Astrocyte (in vitro differentiated cells and primary cell): Measurements from ENCODE around the gene AKAP13. TPM values are rescaled to one million over a fixed set of nuclear protein-coding genes. Genes with fewer than 3 reads are reported as not detected.

Experiments used
- DNase-seq: peaks from one replicate; pipeline ENCODE4 v3.0.0-alpha.2; 2010; ENCODE audit warnings: low read depth
- FAIRE-seq: peaks from 2 replicates; lab custom pipeline; 2011; peaks lifted over from hg19 to GRCh38; lab: Jason Lieb, UNC
- H2AFZ ChIP-seq: 2 replicates; pipeline ENCODE4 v1.6.0; 2012; ENCODE audit warnings: low read depth, low read length, inconsistent platforms
- H3K27ac ChIP-seq: 2 replicates; pipeline ENCODE4 v1.5.1; 2011; ENCODE audit warnings: low read depth, low read length, inconsistent platforms
- H3K27me3 ChIP-seq: 2 replicates; pipeline ENCODE4 v1.6.0; 2011; ENCODE audit warnings: low read length, inconsistent platforms; ENCODE audit not compliant: insufficient read depth
- H3K36me3 ChIP-seq: 2 replicates; pipeline ENCODE4 v1.5.1; 2011; ENCODE audit warnings: low read length, inconsistent platforms; ENCODE audit not compliant: insufficient read depth
- H3K4me1 ChIP-seq: 2 replicates; pipeline ENCODE4 v1.5.1; 2011; ENCODE audit warnings: low read length, inconsistent platforms; ENCODE audit not compliant: insufficient read depth
- H3K4me2 ChIP-seq: 2 replicates; pipeline ENCODE4 v1.6.0; 2012; ENCODE audit warnings: low read length, inconsistent platforms
- H3K4me3 ChIP-seq: 2 replicates; pipeline ENCODE4 v1.5.1; 2011; ENCODE audit warnings: low read depth, mild to moderate bottlenecking, low read length, inconsistent platforms; ENCODE audit not compliant: insufficient read depth
- H3K79me2 ChIP-seq: 2 replicates; pipeline ENCODE4 v1.6.0; 2012; ENCODE audit warnings: mild to moderate bottlenecking, low read length, inconsistent platforms; ENCODE audit not compliant: insufficient read depth
- H3K9ac ChIP-seq: 2 replicates; pipeline ENCODE4 v1.6.0; 2012; ENCODE audit warnings: mild to moderate bottlenecking, low read length, inconsistent platforms
- H3K9me3 ChIP-seq: 2 replicates; pipeline ENCODE4 v1.5.1; 2012; ENCODE audit warnings: low read depth, mild to moderate bottlenecking, low read length, inconsistent platforms; ENCODE audit not compliant: insufficient read depth
- H4K20me1 ChIP-seq: 2 replicates; pipeline ENCODE4 v1.6.0; 2012; ENCODE audit warnings: low read length, inconsistent platforms; ENCODE audit not compliant: insufficient read depth
- H3K27ac Mint-ChIP-seq: one replicate; pipeline ENCODE4 v1.8.0; 2021; ENCODE audit warnings: mild to moderate bottlenecking, mixed read lengths; ENCODE audit not compliant: unreplicated experiment
- H3K27me3 Mint-ChIP-seq: one replicate; pipeline ENCODE4 v1.8.0; 2021; ENCODE audit warnings: low read depth, mixed read lengths; ENCODE audit not compliant: unreplicated experiment
- H3K36me3 Mint-ChIP-seq: one replicate; pipeline ENCODE4 v1.8.0; 2021; ENCODE audit warnings: low read depth, mixed read lengths; ENCODE audit not compliant: unreplicated experiment
- H3K4me1 Mint-ChIP-seq: one replicate; pipeline ENCODE4 v1.8.0; 2021; ENCODE audit warnings: low read depth, mixed read lengths; ENCODE audit not compliant: unreplicated experiment
- H3K4me3 Mint-ChIP-seq: one replicate; pipeline ENCODE4 v1.8.0; 2021; ENCODE audit warnings: mild to moderate bottlenecking, moderate library complexity, mixed read lengths; ENCODE audit not compliant: unreplicated experiment
- H3K9me3 Mint-ChIP-seq: one replicate; pipeline ENCODE4 v1.8.0; 2021; ENCODE audit warnings: mild to moderate bottlenecking, mixed read lengths; ENCODE audit not compliant: unreplicated experiment
- CTCF ChIP-seq: IDR thresholded peaks from 2 replicates; pipeline ENCODE4 v1.5.1; 2011; ENCODE audit warnings: low read depth, mild to moderate bottlenecking, inconsistent platforms, low read length, moderate library complexity; ENCODE audit not compliant: insufficient read depth
- EZH2 ChIP-seq: IDR thresholded peaks from 2 replicates; pipeline ENCODE4 v1.6.1; 2012; ENCODE audit warnings: mild to moderate bottlenecking, low read length, inconsistent platforms; ENCODE audit not compliant: insufficient read depth
- total RNA-seq: library from RNA; stranded (reverse); gene quantifications from 2 replicates; pipeline ENCODE4 v1.2.1, GENCODE V29; 2021

The AKAP13 gene
- total RNA-seq, 1 donor from 2014 or later, result 98.2 TPM

GRCh38 chr15:85451099-85451700 lies 70.8 kb downstream of the AKAP13 start:
- H3K36me3 Mint-ChIP-seq, result peaks cover 22% of the 10 kb centered on the region
- Histone ChIP-seq H3K9ac (no peak overlapping the region), H3K79me2 (peaks cover 98% of the 10 kb centered on the region), H3K27me3 (no peaks in the 10 kb centered on the region), H3K4me1 (no peaks in the 10 kb centered on the region), H3K36me3 (no peaks in the 10 kb centered on the region), H4K20me1 (peaks cover 81% of the 10 kb centered on the region), H3K4me3 (no peak overlapping the region), H3K27ac (no peak overlapping the region), H3K4me2 (no peak overlapping the region), H2AFZ (no peak overlapping the region), H3K9me3 (no peaks in the 10 kb centered on the region)
- peaks cover 17% of the 10 kb centered on the region for H3K9me3 Mint-ChIP-seq
- TF ChIP-seq EZH2 (no peak), CTCF (no peak)
- H3K4me3 Mint-ChIP-seq, result no peak overlapping the region
- no peak for DNase-seq
- FAIRE-seq, result no peak
- no peak overlapping the region for H3K27ac Mint-ChIP-seq
- no peaks in the 10 kb centered on the region for H3K27me3 Mint-ChIP-seq
- peaks cover 19% of the 10 kb centered on the region for H3K4me1 Mint-ChIP-seq

GRCh38 chr15:85452436-85452835 lies 72.0 kb downstream of the AKAP13 start:
- H3K27me3 ChIP-seq, result no peaks in the 10 kb centered on the region
- H3K4me1 Mint-ChIP-seq, result peaks cover 21% of the 10 kb centered on the region
- H3K36me3 Mint-ChIP-seq, result peaks cover 24% of the 10 kb centered on the region
- no peaks in the 10 kb centered on the region for H3K27me3 Mint-ChIP-seq
- no peak overlapping the region for H3K27ac Mint-ChIP-seq
- TF ChIP-seq CTCF (no peak), EZH2 (no peak)
- no peaks in the 10 kb centered on the region for H3K9me3 ChIP-seq
- H3K9ac ChIP-seq, result no peak overlapping the region
- no peak for FAIRE-seq
- H3K27ac ChIP-seq, result no peak overlapping the region
- no peak overlapping the region for H3K4me3 Mint-ChIP-seq
- no peak overlapping the region for H2AFZ ChIP-seq
- no peak for DNase-seq
- no peaks in the 10 kb centered on the region for H3K36me3 ChIP-seq
- no peak overlapping the region for H3K4me2 ChIP-seq
- H3K4me1 ChIP-seq, result no peaks in the 10 kb centered on the region
- H3K4me3 ChIP-seq, result no peak overlapping the region
- H4K20me1 ChIP-seq, result peaks cover 79% of the 10 kb centered on the region
- H3K9me3 Mint-ChIP-seq, result peaks cover 16% of the 10 kb centered on the region
- H3K79me2 ChIP-seq, result peaks cover 96% of the 10 kb centered on the region

- peak overlapping the region; percentile 48 for H3K27ac Mint-ChIP-seq
- no peak overlapping the region for H3K4me2 ChIP-seq
- peaks cover 14% of the 10 kb centered on the region for H3K9me3 Mint-ChIP-seq
- H3K4me3 ChIP-seq, result no peak overlapping the region
- H3K4me3 Mint-ChIP-seq, result no peak overlapping the region
- H3K9ac ChIP-seq, result no peak overlapping the region
- no peak overlapping the region for H2AFZ ChIP-seq
- no peaks in the 10 kb centered on the region for H3K27me3 Mint-ChIP-seq
- no peaks in the 10 kb centered on the region for H3K27me3 ChIP-seq
- peaks cover 73% of the 10 kb centered on the region for H4K20me1 ChIP-seq
- DNase-seq (no peak), FAIRE-seq (no peak)
- H3K9me3 ChIP-seq, result no peaks in the 10 kb centered on the region
- H3K4me1 Mint-ChIP-seq, result peaks cover 21% of the 10 kb centered on the region
- no peak overlapping the region for H3K27ac ChIP-seq
- H3K36me3 Mint-ChIP-seq, result peaks cover 21% of the 10 kb centered on the region
- peaks cover 92% of the 10 kb centered on the region for H3K79me2 ChIP-seq
- no peak for TF ChIP-seq CTCF
- TF ChIP-seq EZH2, result no peak
- H3K4me1 ChIP-seq, result no peaks in the 10 kb centered on the region
- no peaks in the 10 kb centered on the region for H3K36me3 ChIP-seq
Measured at GRCh38 chr15:85453144-85453872, 72.9 kb downstream of the AKAP13 start.
